Measurements from ENCODE around the gene EDEM2. TPM values are rescaled to one million over a fixed set of nuclear protein-coding genes. Genes with fewer than 3 reads are reported as not detected.
"Not testable (repeated sequence)": the region's sequence is repeated elsewhere in the genome, so short reads cannot be mapped to it uniquely, and the experiment has no call there.

Gene EDEM2
- polyA plus RNA-seq, 4 donors = 17.0 to 26.2 (median 21.0) TPM

DNA sequence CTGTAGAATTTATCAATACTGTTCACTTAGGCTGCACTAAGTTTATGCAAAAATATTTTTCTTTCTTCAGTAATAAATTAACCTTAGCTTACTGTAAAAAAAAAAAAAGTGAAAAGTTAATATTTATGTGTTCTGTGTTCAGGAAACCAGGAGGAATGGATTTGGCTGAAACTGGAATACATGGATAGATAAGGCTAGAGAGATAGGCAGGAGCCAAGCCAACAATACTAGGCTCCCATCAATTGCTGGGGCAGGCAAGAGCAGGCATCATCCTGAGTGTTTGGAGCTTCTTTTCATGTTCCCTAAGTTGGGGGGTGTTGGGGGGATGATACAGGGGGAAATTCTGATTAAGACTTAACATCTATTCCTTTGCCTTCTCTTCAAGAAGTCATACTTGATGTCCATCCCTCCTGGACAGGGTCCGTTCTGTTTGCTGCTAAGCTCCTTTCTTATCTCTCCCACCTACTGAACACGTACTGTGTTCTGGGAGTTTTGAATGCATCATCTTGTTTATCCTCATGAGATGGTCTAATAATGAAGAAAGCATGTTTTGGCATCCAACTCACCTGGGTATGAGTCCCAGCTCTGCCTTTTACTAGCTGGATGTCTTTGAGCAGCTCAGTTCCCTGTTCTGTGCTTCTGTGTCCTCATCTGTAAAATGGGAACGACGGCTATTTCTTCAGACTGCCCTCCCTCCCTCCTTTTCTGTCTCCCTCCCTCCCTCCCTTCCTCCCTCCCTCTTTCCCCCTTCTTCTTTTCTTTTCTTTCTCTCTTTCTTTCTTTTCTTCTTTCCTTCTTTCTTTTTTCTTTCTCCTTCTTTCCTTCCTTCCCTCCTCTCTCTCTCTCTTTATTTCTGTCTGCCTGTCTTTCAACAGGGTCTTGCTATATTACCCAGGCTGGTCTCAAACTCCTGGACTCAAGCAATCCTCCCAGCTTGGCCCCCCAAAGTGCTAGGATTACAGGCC, 18.4 kb upstream of the EDEM2 start:
- DNase-seq = no peak
- Histone ChIP-seq H3K36me3 (ENCODE audit: control insufficient read depth in 3 of 3, insufficient read depth in 2 of 3, low read depth in 1 of 3, low read length in 3 of 3) (peaks cover 0 to 2% (median 0%) of the 10 kb centered on the region in 3 donors), H3K27ac (ENCODE audit: low read depth in 1 of 3, low read length in 2 of 3) (peak overlapping the region in 1 of 3 donors; percentile 23), H3K4me1 (ENCODE audit: control insufficient read depth in 3 of 3, insufficient read depth in 2 of 3, low read depth in 1 of 3, low read length in 2 of 3) (no peaks in the 10 kb centered on the region), H3K9me3 (ENCODE audit: control insufficient read depth in 2 of 2, insufficient read depth in 1 of 2, low read depth in 1 of 2, low read length in 1 of 2) (no peaks in the 10 kb centered on the region), H3K4me3 (ENCODE audit: low read depth in 1 of 3, low read length in 3 of 3) (no peak overlapping the region), H3K27me3 (ENCODE audit: control insufficient read depth in 3 of 3, insufficient read depth in 3 of 3, low read length in 3 of 3) (no peaks in the 10 kb centered on the region)
- WGBS, 3 donors = 79 to 96% (median 85%) methylated on average over 4 of the region's 4 CpGs
- no peak for FAIRE-seq

DNA sequence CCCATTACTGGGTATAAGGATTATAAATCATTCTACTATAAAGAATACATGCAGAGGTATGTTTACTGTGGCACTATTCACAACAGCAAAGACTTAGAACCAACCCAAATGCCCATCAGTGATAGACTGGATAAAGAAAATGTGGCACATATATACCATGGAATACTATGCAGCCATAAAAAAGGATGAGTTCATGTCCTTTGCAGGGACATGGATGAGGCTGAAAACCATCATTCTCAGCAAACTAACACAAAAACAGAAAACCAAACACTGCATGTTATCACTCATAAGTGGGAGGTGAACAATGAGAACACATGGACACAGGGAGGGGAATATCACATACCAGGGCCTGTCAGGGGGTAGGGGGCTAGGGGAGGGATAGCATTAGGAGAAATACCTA, 17.4 kb upstream of the EDEM2 start:
- not testable (repeated sequence) for H3K27me3 ChIP-seq (ENCODE audit: control insufficient read depth in 3 of 3, insufficient read depth in 3 of 3, low read length in 3 of 3); H3K4me3 ChIP-seq (ENCODE audit: low read depth in 1 of 3, low read length in 3 of 3); H3K36me3 ChIP-seq (ENCODE audit: control insufficient read depth in 3 of 3, insufficient read depth in 2 of 3, low read depth in 1 of 3, low read length in 3 of 3); H3K4me1 ChIP-seq (ENCODE audit: control insufficient read depth in 3 of 3, insufficient read depth in 2 of 3, low read depth in 1 of 3, low read length in 2 of 3); H3K27ac ChIP-seq (ENCODE audit: low read depth in 1 of 3, low read length in 2 of 3); H3K9me3 ChIP-seq (ENCODE audit: control insufficient read depth in 2 of 2, insufficient read depth in 1 of 2, low read depth in 1 of 2, low read length in 1 of 2); FAIRE-seq; DNase-seq

DNA sequence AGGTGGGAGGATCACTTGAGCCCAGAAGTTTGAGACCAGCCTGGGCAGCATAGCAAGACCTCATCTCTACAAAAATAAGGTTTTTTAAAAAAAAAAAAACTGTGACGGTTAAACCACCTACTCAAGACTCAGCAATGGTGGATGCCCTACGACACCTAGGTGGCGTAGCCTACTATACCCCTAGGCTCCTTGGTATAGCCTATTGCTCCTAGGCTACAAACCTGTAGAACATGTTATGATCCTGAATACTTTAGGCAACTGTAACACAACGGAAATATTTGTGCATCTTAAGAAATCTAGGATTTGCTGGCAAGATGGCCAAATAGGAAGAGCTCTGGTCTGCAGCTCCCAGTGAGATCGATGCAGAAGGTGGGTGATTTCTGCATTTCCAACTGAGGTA, 13.2 kb upstream of the EDEM2 start:
- H3K36me3 ChIP-seq (ENCODE audit: control insufficient read depth in 3 of 3, insufficient read depth in 2 of 3, low read depth in 1 of 3, low read length in 3 of 3); DNase-seq; H3K4me1 ChIP-seq (ENCODE audit: control insufficient read depth in 3 of 3, insufficient read depth in 2 of 3, low read depth in 1 of 3, low read length in 2 of 3); FAIRE-seq; H3K27me3 ChIP-seq (ENCODE audit: control insufficient read depth in 3 of 3, insufficient read depth in 3 of 3, low read length in 3 of 3); H3K27ac ChIP-seq (ENCODE audit: low read depth in 1 of 3, low read length in 2 of 3); H3K4me3 ChIP-seq (ENCODE audit: low read depth in 1 of 3, low read length in 3 of 3); H3K9me3 ChIP-seq (ENCODE audit: control insufficient read depth in 2 of 2, insufficient read depth in 1 of 2, low read depth in 1 of 2, low read length in 1 of 2): not testable (repeated sequence)
- 95 to 99% (median 96%) methylated on average over 5 of the region's 5 CpGs for WGBS, 3 donors

DNA sequence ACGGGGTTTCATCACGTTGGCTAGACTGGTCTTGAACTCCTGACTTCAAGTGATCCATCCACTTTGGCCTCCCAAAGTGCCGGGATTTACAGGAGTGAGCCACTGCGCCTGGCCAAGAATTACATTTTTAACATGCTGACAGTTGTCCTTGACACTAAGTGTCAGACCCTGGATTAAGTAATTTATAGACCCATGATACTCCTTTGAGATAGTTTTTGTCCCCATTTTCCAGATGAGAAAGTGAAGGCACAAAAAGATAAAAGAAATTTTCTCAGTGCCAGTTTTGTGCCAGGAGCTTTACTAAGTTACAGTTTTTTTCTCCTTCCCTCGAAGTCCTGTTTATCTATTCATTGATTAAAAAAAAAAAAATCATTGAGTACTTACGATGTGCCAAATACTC, 9.8 kb upstream of the EDEM2 start:
- Histone ChIP-seq H3K27ac (ENCODE audit: low read depth in 1 of 3, low read length in 2 of 3) (no peak overlapping the region), H3K9me3 (ENCODE audit: control insufficient read depth in 2 of 2, insufficient read depth in 1 of 2, low read depth in 1 of 2, low read length in 1 of 2) (no peaks in the 10 kb centered on the region), H3K27me3 (ENCODE audit: control insufficient read depth in 3 of 3, insufficient read depth in 3 of 3, low read length in 3 of 3) (no peaks in the 10 kb centered on the region), H3K4me1 (ENCODE audit: control insufficient read depth in 3 of 3, insufficient read depth in 2 of 3, low read depth in 1 of 3, low read length in 2 of 3) (no peaks in the 10 kb centered on the region), H3K4me3 (ENCODE audit: low read depth in 1 of 3, low read length in 3 of 3) (no peak overlapping the region), H3K36me3 (ENCODE audit: control insufficient read depth in 3 of 3, insufficient read depth in 2 of 3, low read depth in 1 of 3, low read length in 3 of 3) (peaks cover 0 to 2% (median 0%) of the 10 kb centered on the region in 3 donors)
- FAIRE-seq (no peak), DNase-seq (no peak)
- WGBS, 3 donors = 86 to 87% (median 86%) methylated on average over 6 of the region's 6 CpGs

DNA sequence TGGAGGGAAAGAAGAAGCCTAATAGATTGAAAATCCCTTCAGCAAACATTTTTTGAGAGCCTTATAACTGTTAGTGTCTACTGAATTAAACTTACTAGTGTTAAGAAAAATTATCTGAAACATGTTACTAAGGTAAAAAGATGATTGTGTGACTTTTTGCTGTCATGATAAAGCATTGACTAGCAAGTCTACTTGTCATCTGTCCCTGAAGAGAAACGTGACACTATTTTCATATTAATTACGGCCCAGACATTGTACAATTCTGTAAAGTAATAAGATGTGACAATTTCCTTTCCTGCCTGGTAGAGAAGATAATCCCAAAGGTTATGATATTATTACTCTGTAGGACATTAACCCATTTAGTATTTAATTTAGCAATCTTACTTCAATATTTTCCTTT, 8.8 kb upstream of the EDEM2 start:
- 77 to 88% (median 77%) methylated on average over 2 of the region's 2 CpGs for WGBS, 3 donors
- Histone ChIP-seq H3K36me3 (ENCODE audit: control insufficient read depth in 3 of 3, insufficient read depth in 2 of 3, low read depth in 1 of 3, low read length in 3 of 3) (peaks cover 0 to 2% (median 0%) of the 10 kb centered on the region in 3 donors), H3K27me3 (ENCODE audit: control insufficient read depth in 3 of 3, insufficient read depth in 3 of 3, low read length in 3 of 3) (no peaks in the 10 kb centered on the region), H3K27ac (ENCODE audit: low read depth in 1 of 3, low read length in 2 of 3) (no peak overlapping the region), H3K9me3 (ENCODE audit: control insufficient read depth in 2 of 2, insufficient read depth in 1 of 2, low read depth in 1 of 2, low read length in 1 of 2) (no peaks in the 10 kb centered on the region), H3K4me3 (ENCODE audit: low read depth in 1 of 3, low read length in 3 of 3) (no peak overlapping the region), H3K4me1 (ENCODE audit: control insufficient read depth in 3 of 3, insufficient read depth in 2 of 3, low read depth in 1 of 3, low read length in 2 of 3) (no peaks in the 10 kb centered on the region)
- DNase-seq (no peak), FAIRE-seq (no peak)

DNA sequence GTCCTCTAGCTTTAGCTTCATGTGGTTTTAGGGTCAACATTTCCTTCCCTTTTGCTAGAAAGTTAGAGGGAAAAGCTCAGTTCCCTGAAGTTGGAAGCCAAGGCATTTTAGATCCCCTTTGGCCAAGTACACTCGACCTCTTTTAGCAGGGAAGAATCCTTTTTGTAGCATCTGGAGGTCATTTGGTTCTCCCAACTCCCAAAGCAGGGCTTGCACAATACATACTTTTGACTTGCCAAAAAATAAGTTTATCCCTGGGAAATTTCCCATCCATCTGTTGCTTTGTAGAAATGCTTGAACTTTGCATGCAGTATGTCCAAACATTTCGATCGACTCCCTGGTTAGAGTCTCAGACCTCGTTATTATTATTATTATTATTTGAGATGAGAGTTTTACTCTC, 4.6 kb upstream of the EDEM2 start:
- DNase-seq (no peak), FAIRE-seq (no peak)
- Histone ChIP-seq H3K27ac (ENCODE audit: low read depth in 1 of 3, low read length in 2 of 3) (no peak overlapping the region), H3K27me3 (ENCODE audit: control insufficient read depth in 3 of 3, insufficient read depth in 3 of 3, low read length in 3 of 3) (no peaks in the 10 kb centered on the region), H3K36me3 (ENCODE audit: control insufficient read depth in 3 of 3, insufficient read depth in 2 of 3, low read depth in 1 of 3, low read length in 3 of 3) (no peaks in the 10 kb centered on the region), H3K9me3 (ENCODE audit: control insufficient read depth in 2 of 2, insufficient read depth in 1 of 2, low read depth in 1 of 2, low read length in 1 of 2) (no peaks in the 10 kb centered on the region), H3K4me1 (ENCODE audit: control insufficient read depth in 3 of 3, insufficient read depth in 2 of 3, low read depth in 1 of 3, low read length in 2 of 3) (peaks cover 0 to 4% (median 0%) of the 10 kb centered on the region in 3 donors), H3K4me3 (ENCODE audit: low read depth in 1 of 3, low read length in 3 of 3) (no peak overlapping the region)
- WGBS, 3 donors = 68 to 90% (median 76%) methylated on average over 4 of the region's 4 CpGs

DNA sequence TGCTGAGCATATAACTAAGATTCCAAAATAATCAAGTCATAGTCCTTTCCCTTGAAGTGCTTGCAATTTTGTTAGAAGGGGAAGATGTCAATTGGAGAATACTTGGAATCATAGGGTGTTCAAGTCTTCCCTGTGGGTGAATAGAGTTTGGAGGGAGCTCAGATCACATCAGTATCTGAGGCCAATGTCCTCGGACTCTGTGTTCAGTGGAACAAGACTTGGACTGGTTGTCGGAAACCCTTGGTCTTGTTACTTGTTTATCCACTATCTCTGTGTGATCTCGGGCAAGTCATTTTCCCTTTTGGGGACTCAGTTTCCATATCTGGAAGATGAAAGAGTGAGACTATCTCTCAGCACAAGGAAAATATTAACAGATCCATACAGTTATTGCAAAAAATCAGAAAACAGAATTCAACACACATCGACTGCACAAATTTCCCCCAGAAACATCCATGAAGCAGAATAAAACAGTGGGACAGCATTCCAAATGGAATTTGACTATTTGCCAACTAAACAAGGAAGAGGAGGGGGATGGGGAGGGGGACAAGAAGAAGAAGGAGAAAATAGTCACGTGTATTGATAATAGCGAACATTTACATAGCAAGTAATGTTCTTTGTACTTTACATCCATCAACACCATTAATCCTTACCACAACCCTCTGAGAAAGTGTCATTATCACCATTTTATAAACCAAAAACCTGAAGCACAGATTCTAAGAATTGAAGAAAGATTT, 3.9 kb upstream of the EDEM2 start:
- Histone ChIP-seq H3K36me3 (ENCODE audit: control insufficient read depth in 3 of 3, insufficient read depth in 2 of 3, low read depth in 1 of 3, low read length in 3 of 3) (no peaks in the 10 kb centered on the region), H3K27ac (ENCODE audit: low read depth in 1 of 3, low read length in 2 of 3) (no peak overlapping the region), H3K4me3 (ENCODE audit: low read depth in 1 of 3, low read length in 3 of 3) (no peak overlapping the region), H3K27me3 (ENCODE audit: control insufficient read depth in 3 of 3, insufficient read depth in 3 of 3, low read length in 3 of 3) (no peaks in the 10 kb centered on the region), H3K4me1 (ENCODE audit: control insufficient read depth in 3 of 3, insufficient read depth in 2 of 3, low read depth in 1 of 3, low read length in 2 of 3) (peaks cover 0 to 4% (median 0%) of the 10 kb centered on the region in 3 donors), H3K9me3 (ENCODE audit: control insufficient read depth in 2 of 2, insufficient read depth in 1 of 2, low read depth in 1 of 2, low read length in 1 of 2) (no peaks in the 10 kb centered on the region)
- FAIRE-seq (no peak), DNase-seq (no peak)
- 74 to 90% (median 86%) methylated on average over 6 of the region's 6 CpGs for WGBS, 3 donors

DNA sequence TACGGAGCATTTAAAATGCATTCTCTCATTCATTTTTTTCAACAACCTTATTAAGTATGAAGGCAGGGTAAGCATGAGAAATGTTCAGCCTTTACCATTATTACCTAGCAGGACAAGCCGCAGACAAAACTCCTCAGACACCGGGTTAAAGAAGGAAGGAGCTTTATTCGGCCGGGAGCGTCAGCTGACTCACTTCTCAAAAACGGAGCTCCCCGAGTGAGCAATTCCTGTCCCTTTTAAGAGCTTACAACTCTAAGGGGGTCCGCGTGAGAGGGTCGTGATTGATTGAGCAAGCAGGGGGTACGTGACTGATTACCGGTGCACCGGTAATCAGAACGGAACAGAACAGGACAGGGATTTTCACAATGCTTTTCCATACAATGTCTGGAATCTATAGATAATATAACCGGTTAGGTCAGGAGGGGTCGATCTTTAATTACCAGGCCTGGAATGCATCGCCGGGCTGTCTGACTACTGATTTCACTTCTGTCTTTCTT, 487 bp upstream of the EDEM2 start:
- peak overlapping the region; percentile 91 to 95 (median 91) for H3K27ac ChIP-seq (ENCODE audit: low read depth in 1 of 3, low read length in 2 of 3)
- not testable (repeated sequence) for H3K4me1 ChIP-seq (ENCODE audit: control insufficient read depth in 3 of 3, insufficient read depth in 2 of 3, low read depth in 1 of 3, low read length in 2 of 3); FAIRE-seq; H3K27me3 ChIP-seq (ENCODE audit: control insufficient read depth in 3 of 3, insufficient read depth in 3 of 3, low read length in 3 of 3); H3K9me3 ChIP-seq (ENCODE audit: control insufficient read depth in 2 of 2, insufficient read depth in 1 of 2, low read depth in 1 of 2, low read length in 1 of 2)
- H3K4me3 ChIP-seq (ENCODE audit: low read depth in 1 of 3, low read length in 3 of 3) = peak overlapping the region; percentile 59 to 86 (median 73)
- peak in 1 of 2 donors; percentile 40 for DNase-seq
- WGBS, 3 donors = 1 to 2% (median 2%) methylated on average over 19 of the region's 19 CpGs
- peaks cover 0 to 12% (median 2%) of the 10 kb centered on the region in 3 donors for H3K36me3 ChIP-seq (ENCODE audit: control insufficient read depth in 3 of 3, insufficient read depth in 2 of 3, low read depth in 1 of 3, low read length in 3 of 3)

All from small intestine (tissue), 7 donors.